ENCODE data around the gene CMTM1.
"Not testable (repeated sequence)": the region's sequence is repeated elsewhere in the genome, so short reads cannot be mapped to it uniquely, and the experiment has no call there.

The CMTM1 gene

DNA sequence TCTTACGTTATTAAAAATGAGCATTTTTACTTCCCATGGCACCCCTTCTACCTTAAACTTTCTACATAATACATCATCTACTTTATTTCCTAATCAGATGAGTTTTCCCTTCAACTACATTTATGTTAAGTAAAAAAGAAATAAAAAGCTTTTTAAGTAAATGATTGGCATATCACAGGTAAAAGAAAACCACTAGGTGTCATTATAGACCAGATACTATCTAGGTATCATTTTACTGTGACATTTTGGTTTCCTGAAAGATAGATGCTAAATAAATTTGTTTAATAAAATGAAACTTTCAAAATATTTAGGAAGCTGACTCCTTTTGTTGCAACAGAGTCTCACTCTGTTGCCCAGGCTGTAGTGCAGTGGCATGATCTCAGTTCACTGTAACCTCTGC, 3.8 kb upstream of the CMTM1 start:
- H3K4me3 ChIP-seq (ENCODE audit: low read depth in 1 of 2, low read length in 2 of 2), result no peak overlapping the region
- no peak for TF ChIP-seq EZH2 (IDR thresholded peaks at IDR 0.05; ENCODE audit: borderline replicate concordance, low read depth, low read length, severe bottlenecking)
- TF ChIP-seq, protein P1, sequence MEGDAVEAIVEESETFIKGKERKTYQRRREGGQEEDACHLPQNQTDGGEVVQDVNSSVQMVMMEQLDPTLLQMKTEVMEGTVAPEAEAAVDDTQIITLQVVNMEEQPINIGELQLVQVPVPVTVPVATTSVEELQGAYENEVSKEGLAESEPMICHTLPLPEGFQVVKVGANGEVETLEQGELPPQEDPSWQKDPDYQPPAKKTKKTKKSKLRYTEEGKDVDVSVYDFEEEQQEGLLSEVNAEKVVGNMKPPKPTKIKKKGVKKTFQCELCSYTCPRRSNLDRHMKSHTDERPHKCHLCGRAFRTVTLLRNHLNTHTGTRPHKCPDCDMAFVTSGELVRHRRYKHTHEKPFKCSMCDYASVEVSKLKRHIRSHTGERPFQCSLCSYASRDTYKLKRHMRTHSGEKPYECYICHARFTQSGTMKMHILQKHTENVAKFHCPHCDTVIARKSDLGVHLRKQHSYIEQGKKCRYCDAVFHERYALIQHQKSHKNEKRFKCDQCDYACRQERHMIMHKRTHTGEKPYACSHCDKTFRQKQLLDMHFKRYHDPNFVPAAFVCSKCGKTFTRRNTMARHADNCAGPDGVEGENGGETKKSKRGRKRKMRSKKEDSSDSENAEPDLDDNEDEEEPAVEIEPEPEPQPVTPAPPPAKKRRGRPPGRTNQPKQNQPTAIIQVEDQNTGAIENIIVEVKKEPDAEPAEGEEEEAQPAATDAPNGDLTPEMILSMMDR (IDR thresholded peaks at IDR 0.05; ENCODE audit: borderline replicate concordance, extremely low read depth, low read length, poor library complexity, severe bottlenecking), result peak; percentile 31
- H3K27me3 ChIP-seq (ENCODE audit: insufficient read depth, low read length, poor library complexity), result no peaks in the 10 kb centered on the region
- H2AFZ ChIP-seq (ENCODE audit: low read depth, low read length), result no peak overlapping the region
- no peak overlapping the region for H3K9ac ChIP-seq (ENCODE audit: low read depth, low read length)
- ATAC-seq (ENCODE audit: insufficient read depth, low read depth), result 0 out of 3 replicates have a peak, but pooled peaks have one; percentile 4
- peaks cover 83% of the 10 kb centered on the region for H3K79me2 ChIP-seq (ENCODE audit: insufficient read depth, low read length)
- no peak for DNase-seq
- no peak overlapping the region for H3K4me2 ChIP-seq (ENCODE audit: insufficient read depth, low read length)
- no peaks in the 10 kb centered on the region for H3K9me3 ChIP-seq (ENCODE audit: insufficient read depth, low read length, severe bottlenecking)
- H3K4me1 ChIP-seq (ENCODE audit: insufficient read depth, low read length), result peaks cover 56% of the 10 kb centered on the region
- H3K36me3 ChIP-seq (ENCODE audit: insufficient read depth, low read length), result peaks cover 98% of the 10 kb centered on the region
- peaks cover 50% of the 10 kb centered on the region for H4K20me1 ChIP-seq (ENCODE audit: insufficient read depth, low read length)
- H3K27ac ChIP-seq (ENCODE audit: low read length), result peak overlapping the region; percentile 33; the same call in 1 of the 2 replicates

- no peaks in the 10 kb centered on the region for H3K27me3 ChIP-seq (ENCODE audit: insufficient read depth, low read length, poor library complexity)
- no peak overlapping the region for H3K9ac ChIP-seq (ENCODE audit: low read depth, low read length)
- H4K20me1 ChIP-seq (ENCODE audit: insufficient read depth, low read length), result peaks cover 50% of the 10 kb centered on the region
- no peak overlapping the region for H3K4me2 ChIP-seq (ENCODE audit: insufficient read depth, low read length)
- H3K9me3 ChIP-seq (ENCODE audit: insufficient read depth, low read length, severe bottlenecking), result no peaks in the 10 kb centered on the region
- H3K4me3 ChIP-seq (ENCODE audit: low read depth in 1 of 2, low read length in 2 of 2), result no peak overlapping the region
- H3K36me3 ChIP-seq (ENCODE audit: insufficient read depth, low read length), result peaks cover 93% of the 10 kb centered on the region
- TF ChIP-seq EZH2 (IDR thresholded peaks at IDR 0.05; ENCODE audit: borderline replicate concordance, low read depth, low read length, severe bottlenecking), result no peak
- TF ChIP-seq, protein P1 (IDR thresholded peaks at IDR 0.05; ENCODE audit: borderline replicate concordance, extremely low read depth, low read length, poor library complexity, severe bottlenecking), result no peak
- H3K27ac ChIP-seq (ENCODE audit: low read length), result peak overlapping the region; percentile 33
- DNase-seq, result no peak
- peaks cover 77% of the 10 kb centered on the region for H3K79me2 ChIP-seq (ENCODE audit: insufficient read depth, low read length)
- no peak overlapping the region for H2AFZ ChIP-seq (ENCODE audit: low read depth, low read length)
- peaks cover 50% of the 10 kb centered on the region for H3K4me1 ChIP-seq (ENCODE audit: insufficient read depth, low read length)
- ATAC-seq (ENCODE audit: insufficient read depth, low read depth), result peak; percentile 48
Observed at GRCh38 chr16:66562986-66563385, 3.3 kb upstream of the CMTM1 start.

- H2AFZ ChIP-seq (ENCODE audit: low read depth, low read length), result no peak overlapping the region
- H4K20me1 ChIP-seq (ENCODE audit: insufficient read depth, low read length), result peaks cover 45% of the 10 kb centered on the region
- H3K27me3 ChIP-seq (ENCODE audit: insufficient read depth, low read length, poor library complexity), result no peaks in the 10 kb centered on the region
- no peaks in the 10 kb centered on the region for H3K9me3 ChIP-seq (ENCODE audit: insufficient read depth, low read length, severe bottlenecking)
- peaks cover 85% of the 10 kb centered on the region for H3K36me3 ChIP-seq (ENCODE audit: insufficient read depth, low read length)
- H3K27ac ChIP-seq (ENCODE audit: low read length), result peak overlapping the region; percentile 33; the same call in 1 of the 2 replicates
- TF ChIP-seq EZH2 (IDR thresholded peaks at IDR 0.05; ENCODE audit: borderline replicate concordance, low read depth, low read length, severe bottlenecking), result no peak
- TF ChIP-seq, protein P1 (IDR thresholded peaks at IDR 0.05; ENCODE audit: borderline replicate concordance, extremely low read depth, low read length, poor library complexity, severe bottlenecking), result no peak
- no peak for ATAC-seq (ENCODE audit: insufficient read depth, low read depth)
- no peak overlapping the region for H3K9ac ChIP-seq (ENCODE audit: low read depth, low read length)
- no peak overlapping the region for H3K4me3 ChIP-seq (ENCODE audit: low read depth in 1 of 2, low read length in 2 of 2)
- H3K4me2 ChIP-seq (ENCODE audit: insufficient read depth, low read length), result no peak overlapping the region
- peaks cover 43% of the 10 kb centered on the region for H3K4me1 ChIP-seq (ENCODE audit: insufficient read depth, low read length)
- no peak for DNase-seq
- H3K79me2 ChIP-seq (ENCODE audit: insufficient read depth, low read length), result peaks cover 69% of the 10 kb centered on the region
Observed at GRCh38 chr16:66563574-66564334, 2.5 kb upstream of the CMTM1 start.

DNA sequence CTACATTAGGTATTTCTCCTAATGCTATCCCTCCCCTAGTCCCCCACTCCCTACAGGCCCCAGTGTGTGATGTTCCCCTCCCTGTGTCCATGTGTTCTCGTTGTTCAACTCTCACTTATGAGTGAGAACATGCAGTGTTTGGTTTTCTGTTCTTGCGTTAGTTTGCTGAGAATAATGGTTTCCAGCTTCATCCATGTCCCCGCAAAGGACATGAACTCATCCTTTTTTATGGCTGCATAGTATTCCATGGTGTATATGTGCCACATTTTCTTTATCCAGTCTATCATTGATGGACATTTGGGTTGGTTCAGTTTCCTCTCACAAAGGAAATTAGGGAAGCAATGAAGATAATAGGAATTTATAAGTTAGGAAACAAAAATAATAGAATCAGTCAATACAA, 1.0 kb downstream of the CMTM1 start:
- H3K36me3 ChIP-seq (ENCODE audit: insufficient read depth, low read length), result peaks cover 60% of the 10 kb centered on the region
- H3K4me1 ChIP-seq (ENCODE audit: insufficient read depth, low read length); ATAC-seq (ENCODE audit: insufficient read depth, low read depth): not testable (repeated sequence)

More for the DNA sequence above, 1.0 kb downstream of the CMTM1 start:
- not testable (repeated sequence) for H3K4me2 ChIP-seq (ENCODE audit: insufficient read depth, low read length); H3K4me3 ChIP-seq (ENCODE audit: low read depth in 1 of 2, low read length in 2 of 2); H3K9ac ChIP-seq (ENCODE audit: low read depth, low read length); DNase-seq; H2AFZ ChIP-seq (ENCODE audit: low read depth, low read length); H3K9me3 ChIP-seq (ENCODE audit: insufficient read depth, low read length, severe bottlenecking); H3K27me3 ChIP-seq (ENCODE audit: insufficient read depth, low read length, poor library complexity); H3K27ac ChIP-seq (ENCODE audit: low read length)
- peaks cover 34% of the 10 kb centered on the region for H3K79me2 ChIP-seq (ENCODE audit: insufficient read depth, low read length)
- H4K20me1 ChIP-seq (ENCODE audit: insufficient read depth, low read length), result peaks cover 22% of the 10 kb centered on the region

Measured in DND-41 (cell line).